HepG2 (cell line): ENCODE data around the gene ELOVL7. TPM values are rescaled to one million over a fixed set of nuclear protein-coding genes. Genes with fewer than 3 reads are reported as not detected.

Experiments
- ATAC-seq: fragments of 200-7000 bp; cut with Tn5 transposase; 3 replicates; pipeline ENCODE4 v1.9.1; 2020; ENCODE audit warnings: mild to moderate bottlenecking, moderate library complexity
- BruUV-seq: library from RNA; stranded (reverse); fragments of 400-500 nt; replicated peaks from 2 replicates; lab custom pipeline; 2021; lab: Mats Ljungman, UMichigan
- CTCF ChIA-PET: fragments of 300-600 bp; formaldehyde crosslinking; extraction: SDS; loops from one replicate; lab custom pipeline; 2021; ENCODE audit warnings: low total read pairs, inconsistent platforms, low intra/inter-chr PET ratio; lab: Yijun Ruan, JAX
- POLR2A ChIA-PET: fragments of 350-600 bp; sonication (Branson Sonifier 250); formaldehyde crosslinking; loops from one replicate; lab custom pipeline; 2020; ENCODE audit warnings: antibody characterized with exemption, inconsistent platforms; lab: Yijun Ruan, JAX
- DNase-seq: peaks from one replicate; pipeline ENCODE4 v3.0.0-alpha.2; 2015; ENCODE audit warnings: low spot score
- FAIRE-seq: peaks from 3 replicates; lab custom pipeline; 2011; peaks lifted over from hg19 to GRCh38; lab: Jason Lieb, UNC
- H2AFZ ChIP-seq: one replicate; pipeline ENCODE4 v1.6.1; 2011; ENCODE audit warnings: low read length, inconsistent platforms
- H3K27ac ChIP-seq: fragments of 300-600 bp; 3 replicates; pipeline ENCODE4 v1.8.0; 2011; ENCODE audit warnings: mixed run types, mild to moderate bottlenecking, mixed read lengths, low read length, inconsistent platforms; ENCODE audit not compliant: insufficient read depth; ENCODE audit errors: extremely low read length
- H3K27me3 ChIP-seq, 2 experiments: fragments of 200-600 bp in 1 of 2; 2 replicates in 1 of 2; 3 replicates in 1 of 2; pipeline versions ENCODE4 v1.6.0 to v1.8.0; 2011; ENCODE audit warnings: low read length in 2 of 2, mild to moderate bottlenecking in 2 of 2, moderate library complexity in 2 of 2, inconsistent platforms in 1 of 2; ENCODE audit not compliant: insufficient read depth in 2 of 2, control insufficient read depth in 1 of 2
- H3K36me3 ChIP-seq, 2 experiments: fragments of 200-600 bp in 1 of 2; replicated peaks in 1 of 2; 2 replicates in 1 of 2; 3 replicates in 1 of 2; pipeline versions ENCODE4 v1.5.1 to v1.8.0; 2011; ENCODE audit warnings: low read length in 2 of 2, inconsistent platforms in 1 of 2; ENCODE audit not compliant: insufficient read depth in 2 of 2, control insufficient read depth in 1 of 2
- H3K4me1 ChIP-seq: 2 replicates; pipeline ENCODE4 v1.5.1; 2012; ENCODE audit warnings: low read length, inconsistent platforms; ENCODE audit not compliant: insufficient read depth
- H3K4me2 ChIP-seq: 2 replicates; pipeline ENCODE4 v1.6.0; 2011; ENCODE audit warnings: low read depth, low read length, inconsistent platforms
- H3K4me3 ChIP-seq, 3 experiments: fragments of 200-600 bp in 1 of 3; sonication (generic), shearing (Covaris generic) in 1 of 3; replicated peaks in 1 of 3; 2 replicates each; pipeline ENCODE4 v1.5.1; 2011 to 2016; ENCODE audit warnings: low read length in 3 of 3, inconsistent platforms in 2 of 3, low read depth in 2 of 3, mild to moderate bottlenecking in 2 of 3, control low read depth in 1 of 3, mixed read lengths in 1 of 3; ENCODE audit not compliant: insufficient read depth in 1 of 3
- H3K79me2 ChIP-seq: one replicate; pipeline ENCODE4 v1.6.1; 2011; ENCODE audit warnings: low read length, inconsistent platforms; ENCODE audit not compliant: insufficient read depth
- H3K9ac ChIP-seq: 2 replicates; pipeline ENCODE4 v1.6.0; 2011; ENCODE audit warnings: mild to moderate bottlenecking, low read depth, low read length, inconsistent platforms; ENCODE audit not compliant: insufficient read depth
- H3K9me3 ChIP-seq: 2 replicates; pipeline ENCODE4 v1.5.1; 2012; ENCODE audit warnings: mild to moderate bottlenecking, low read length
- H4K20me1 ChIP-seq: 2 replicates; pipeline ENCODE4 v1.6.0; 2011; ENCODE audit warnings: inconsistent platforms, mild to moderate bottlenecking, low read length, moderate library complexity; ENCODE audit not compliant: insufficient read depth
- CEBPB ChIP-seq: IDR thresholded peaks from 2 replicates; pipeline ENCODE4 v1.6.1; 2011; ENCODE audit warnings: low read depth, low read length, improper control_type of control experiment, borderline replicate concordance
- CENPT ChIP-seq: sonication (generic); formaldehyde crosslinking; IDR thresholded peaks from 2 replicates; pipeline ENCODE4 v1.8.0; 2022; ENCODE audit warnings: low read depth, mild to moderate bottlenecking, moderate library complexity, missing genetic modification reagents
- TFDP2 ChIP-seq: sonication (generic); formaldehyde crosslinking; IDR thresholded peaks from 2 replicates; pipeline ENCODE4 v1.4.0; 2020; ENCODE audit warnings: missing genetic modification reagents
- ZBTB21 ChIP-seq: sonication (generic); formaldehyde crosslinking; IDR thresholded peaks from 2 replicates; pipeline ENCODE4 v1.4.0; 2020; ENCODE audit warnings: missing genetic modification reagents
- ZFP36L2 ChIP-seq: sonication (generic); formaldehyde crosslinking; IDR thresholded peaks from 2 replicates; pipeline ENCODE4 v1.4.0; 2020; ENCODE audit warnings: missing genetic modification reagents
- ZNF552 ChIP-seq: sonication (generic); formaldehyde crosslinking; IDR thresholded peaks from 2 replicates; pipeline ENCODE4 v1.9.0; 2022; ENCODE audit warnings: missing genetic modification reagents, mild to moderate bottlenecking, borderline replicate concordance
- ZNF674 ChIP-seq: sonication (generic); formaldehyde crosslinking; IDR thresholded peaks from 2 replicates; pipeline ENCODE4 v1.5.0; 2020; ENCODE audit warnings: low read depth, mild to moderate bottlenecking, missing genetic modification reagents
- WGBS: methylation state at CpG from one replicate; pipeline ENCODE4 v1.1.6; 2017; ENCODE audit warnings: low lambda C conversion rate; 5-methylcytosine and 5-hydroxymethylcytosine counted together
- in situ Hi-C: cut with HindIII; loops from 2 replicates; pipeline ENCODE4 v1.10.0; 2017; ENCODE audit warnings: low pct_unique_long_range_greater_than_20kb; ENCODE audit not compliant: extremely low pct_ligation_motif_present
- intact Hi-C: fragments of 100-400 bp; cut with micrococcal nuclease; formaldehyde crosslinking; loops from one replicate; pipeline ENCODE4 v1.10.0; 2022; ENCODE audit not compliant: unreplicated experiment
- polyA plus RNA-seq, 8 experiments: library from polyadenylated mRNA; depleted of rRNA in 3 of 8; stranded (reverse) in 7 of 8; unstranded in 1 of 8; fragments of >200 nt; fragmentation: Illumina TruSeq in 4 of 8; extraction: Trizol in 4 of 8; gene quantifications; 2 replicates each; pipeline versions ENCODE4 v1.2.1 to v1.2.3, GENCODE V29; 2011 to 2016; ENCODE audit warnings: low read depth in 4 of 8, missing spikeins in 1 of 8, mixed read lengths in 1 of 8; ENCODE audit not compliant: insufficient read depth in 1 of 8
- total RNA-seq, 5 experiments: library from RNA; depleted of rRNA; stranded (reverse); fragments of >200 nt; fragmentation: Illumina TruSeq; extraction: Trizol; gene quantifications; 2 replicates each; pipeline ENCODE4 v1.2.3, GENCODE V29; 2016; ENCODE audit warnings: low read depth in 1 of 5
- TF ChIP-seq, protein P1 (sequence below): fragments of 450-650 bp; IDR thresholded peaks from 2 replicates; pipeline ENCODE4 v1.6.1; 2016

ELOVL7 gene
- total and polyA plus RNA-seq, 2 of the 13 experiments (the other 11 are each of a cell fraction or from before 2014, with no cell fraction given), result 4.5 to 7.3 TPM

DNA sequence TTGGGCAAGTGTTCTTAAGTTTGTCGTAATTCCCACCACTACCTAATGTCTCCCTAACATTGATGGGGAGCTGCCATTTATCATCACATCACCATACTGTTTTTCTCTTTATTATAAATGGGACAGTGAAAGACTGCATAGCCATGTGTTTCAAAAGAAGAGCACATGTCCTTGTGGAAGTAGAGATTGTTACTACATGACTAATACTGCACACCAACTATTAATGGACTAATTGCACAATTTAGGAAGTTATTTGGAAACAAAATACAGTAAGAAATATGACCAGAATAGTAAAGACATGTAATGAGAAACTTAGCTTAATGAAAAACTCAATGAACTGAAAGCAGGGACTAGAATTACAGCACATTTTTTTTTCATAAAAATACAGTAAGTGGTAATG, 12.0 kb upstream of the ELOVL7 start:
- H3K36me3 ChIP-seq, result no peaks in the 10 kb centered on the region
- DNase-seq, result no peak
- H3K4me1 ChIP-seq, result no peaks in the 10 kb centered on the region
- H3K9me3 ChIP-seq, result no peaks in the 10 kb centered on the region
- H3K79me2 ChIP-seq, result no peaks in the 10 kb centered on the region
- no peak overlapping the region for H3K27ac ChIP-seq
- H4K20me1 ChIP-seq, result no peaks in the 10 kb centered on the region
- TF ChIP-seq CENPT (no peak), CEBPB (peak; percentile 24; the same call in 1 of the 2 replicates), ZNF674 (CRISPR knock-in tag) (no peak), ZNF552 (no peak), TFDP2 (CRISPR knock-in tag) (no peak), ZFP36L2 (CRISPR knock-in tag) (no peak), ZBTB21 (CRISPR knock-in tag) (no peak)
- TF ChIP-seq, protein P1, sequence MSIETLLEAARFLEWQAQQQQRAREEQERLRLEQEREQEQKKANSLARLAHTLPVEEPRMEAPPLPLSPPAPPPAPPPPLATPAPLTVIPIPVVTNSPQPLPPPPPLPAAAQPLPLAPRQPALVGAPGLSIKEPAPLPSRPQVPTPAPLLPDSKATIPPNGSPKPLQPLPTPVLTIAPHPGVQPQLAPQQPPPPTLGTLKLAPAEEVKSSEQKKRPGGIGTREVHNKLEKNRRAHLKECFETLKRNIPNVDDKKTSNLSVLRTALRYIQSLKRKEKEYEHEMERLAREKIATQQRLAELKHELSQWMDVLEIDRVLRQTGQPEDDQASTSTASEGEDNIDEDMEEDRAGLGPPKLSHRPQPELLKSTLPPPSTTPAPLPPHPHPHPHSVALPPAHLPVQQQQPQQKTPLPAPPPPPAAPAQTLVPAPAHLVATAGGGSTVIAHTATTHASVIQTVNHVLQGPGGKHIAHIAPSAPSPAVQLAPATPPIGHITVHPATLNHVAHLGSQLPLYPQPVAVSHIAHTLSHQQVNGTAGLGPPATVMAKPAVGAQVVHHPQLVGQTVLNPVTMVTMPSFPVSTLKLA, result peak; percentile 96
- BruUV-seq, result no TSS peak
- H3K9ac ChIP-seq, result no peak overlapping the region
- ChIA-PET CTCF (no interaction called here), POLR2A (no interaction called here)
- H3K4me3 ChIP-seq, result no peak overlapping the region
- no peak overlapping the region for H3K4me2 ChIP-seq
- WGBS, result 97% methylated on average over 1 of the region's 1 CpG
- intact Hi-C loops, result no loop called here
- H2AFZ ChIP-seq, result no peak overlapping the region
- ATAC-seq, result no peak
- FAIRE-seq, result no peak
- in situ Hi-C loops, result no loop called here
- H3K27me3 ChIP-seq, result no peaks in the 10 kb centered on the region; a peak in 1 of 5 replicates
